VCaP (cell line): ENCODE data around the gene TPM4.

Experiments used
- H3K27ac ChIP-seq: fragments of 450-650 bp; 2 replicates; pipeline ENCODE4 v1.5.1; 2017
- CTCF ChIP-seq: fragments of 450-650 bp; conservative IDR thresholded peaks from 2 replicates; pipeline ENCODE4 v1.5.1; 2017; ENCODE audit warnings: mild to moderate bottlenecking, moderate library complexity

TPM4 gene

GRCh38 chr19:16136185-16136999 is 60.1 kb downstream of the TPM4 start:
- no peak for TF ChIP-seq CTCF
- H3K27ac ChIP-seq: no peak overlapping the region

- TF ChIP-seq CTCF: no peak
- H3K27ac ChIP-seq: no peak overlapping the region
Observed at GRCh38 chr19:16139752-16140151, 63.5 kb downstream of the TPM4 start.

DNA sequence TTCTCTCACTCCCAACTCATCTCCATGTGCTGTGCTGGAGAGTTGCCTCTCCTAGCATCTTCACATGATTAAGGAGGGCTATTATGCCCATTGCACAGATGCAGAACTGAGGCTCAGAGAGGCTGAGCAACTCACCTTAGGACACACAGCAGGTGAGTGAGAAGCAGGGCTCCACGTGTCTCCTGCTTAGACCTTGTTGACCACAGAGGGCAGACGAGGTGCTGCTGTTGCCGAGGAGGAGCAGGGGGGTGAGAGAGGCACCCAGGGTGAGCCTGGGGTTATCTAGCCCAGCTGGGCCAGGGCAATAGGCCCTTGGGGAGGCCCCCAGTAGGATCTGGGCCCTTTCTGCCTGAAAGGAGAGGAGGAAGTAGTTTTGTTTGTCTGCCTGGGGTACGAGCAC is 64.7 kb downstream of the TPM4 start:
- no peak overlapping the region; the same call in 1 of the 2 replicates for H3K27ac ChIP-seq
- no peak for TF ChIP-seq CTCF

DNA sequence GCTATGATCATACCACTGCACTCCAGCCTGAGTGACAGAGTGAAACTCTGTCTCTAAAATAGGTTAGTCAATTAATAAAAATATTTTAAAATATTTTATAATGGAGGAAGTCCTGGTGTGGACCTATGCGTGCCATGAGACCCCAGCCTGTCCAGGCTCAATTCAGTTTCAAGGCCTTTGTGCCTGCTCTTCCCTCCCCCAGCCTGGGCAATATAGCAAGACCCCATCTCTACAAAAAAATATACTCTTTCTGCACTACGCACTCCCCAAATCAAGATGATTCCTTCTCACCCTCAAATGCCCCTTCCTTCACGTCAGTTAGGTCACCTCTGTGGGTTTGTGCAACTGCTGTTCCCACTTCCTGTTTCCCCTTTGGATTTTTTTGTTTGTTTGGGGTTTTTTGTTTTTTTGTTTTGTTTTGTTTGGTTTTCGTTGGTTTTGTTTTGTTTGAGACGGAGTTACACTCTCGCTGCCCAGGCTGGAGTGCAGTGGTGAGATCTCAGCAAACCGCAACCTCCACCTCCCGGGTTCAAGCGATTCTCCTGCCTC is 65.8 kb downstream of the TPM4 start:
- H3K27ac ChIP-seq: peak overlapping the region; percentile 84
- TF ChIP-seq CTCF: no peak

- TF ChIP-seq CTCF: no peak
- H3K27ac ChIP-seq: peak within 1 kb of the TSS; percentile 84
Observed at GRCh38 chr19:16143399-16144215, 67.3 kb downstream of the TPM4 start, which contains the start of gene HSH2D. TSS of gene HSH2D (plus strand) at chr19:16143685. CDS start at chr19:16148751, 5,066 bp downstream.

- H3K27ac ChIP-seq: peak overlapping the region; percentile 84; the same call in 1 of the 2 replicates
- TF ChIP-seq CTCF: no peak
Observed at GRCh38 chr19:16144216-16144581, 67.9 kb downstream of the TPM4 start.

DNA sequence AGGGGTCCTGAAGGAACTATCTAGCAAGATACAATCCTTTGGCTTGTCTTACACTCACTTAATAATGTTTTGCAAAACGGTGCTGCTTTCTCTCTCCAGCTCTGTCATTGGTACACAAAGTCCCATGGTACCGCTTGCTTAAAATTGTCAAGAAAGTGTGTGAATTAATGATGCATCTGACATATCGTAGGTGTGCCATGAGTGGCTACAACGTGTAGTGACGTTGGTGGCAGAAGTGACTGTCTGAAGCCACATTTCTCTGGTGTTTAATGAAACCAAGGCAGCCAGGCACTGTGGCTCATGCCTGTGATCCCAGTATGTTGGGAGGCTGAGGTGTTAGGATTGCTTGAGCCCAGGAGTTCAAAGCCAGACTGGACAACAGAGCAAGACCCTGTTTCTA is 69.8 kb downstream of the TPM4 start:
- no peak overlapping the region for H3K27ac ChIP-seq

More for the DNA sequence above, 69.8 kb downstream of the TPM4 start:
- no peak for TF ChIP-seq CTCF
